IMR-90 (cell line): ENCODE measurements around the gene PRUNE2. TPM values are rescaled to one million over a fixed set of nuclear protein-coding genes. Genes with fewer than 3 reads are reported as not detected.

Source experiments
- ATAC-seq: fragments of 200-7000 bp; cut with Tn5 transposase; 2 replicates; pipeline ENCODE4 v1.9.1; 2020; ENCODE audit warnings: low read depth, mild to moderate bottlenecking, moderate library complexity
- BruUV-seq: library from RNA; stranded (reverse); fragments of 400-500 nt; replicated peaks from 2 replicates; lab custom pipeline; 2021; lab: Mats Ljungman, UMichigan
- CTCF ChIA-PET: fragments of 300-600 bp; formaldehyde crosslinking; extraction: SDS; loops from one replicate; lab custom pipeline; 2021; ENCODE audit warnings: antibody characterized with exemption; lab: Yijun Ruan, JAX
- POLR2A ChIA-PET: fragments of 300-600 bp; sonication (Branson Sonifier 250); formaldehyde crosslinking; loops from one replicate; lab custom pipeline; 2022; ENCODE audit warnings: antibody characterized with exemption; ENCODE audit not compliant: unreplicated experiment; lab: Charles Lee
- DNase-seq: peaks from one replicate; pipeline ENCODE4 v3.0.0; 2013
- H2AFZ ChIP-seq: replicated peaks from 2 replicates; pipeline ENCODE3; 2013; ENCODE audit warnings: low read length, mild to moderate bottlenecking; ENCODE audit not compliant: poor library complexity
- H2AK5ac ChIP-seq: 2 replicates; pipeline ENCODE4 v1.6.1; 2013; ENCODE audit warnings: low read depth, low read length, inconsistent platforms
- H2AK9ac ChIP-seq: replicated peaks from 2 replicates; pipeline ENCODE3; 2013; ENCODE audit warnings: mild to moderate bottlenecking, low read depth, low read length, moderate library complexity; ENCODE audit not compliant: poor library complexity
- H2BK120ac ChIP-seq: 2 replicates; pipeline ENCODE4 v1.6.1; 2013; ENCODE audit warnings: low read depth, low read length, inconsistent platforms
- H2BK15ac ChIP-seq: 3 replicates; pipeline ENCODE4 v1.6.1; 2013; ENCODE audit warnings: low read depth, low read length, inconsistent platforms
- H2BK20ac ChIP-seq: 2 replicates; pipeline ENCODE4 v1.6.1; 2013; ENCODE audit warnings: low read depth, mild to moderate bottlenecking, inconsistent platforms, low read length, moderate library complexity
- H2BK5ac ChIP-seq: 2 replicates; pipeline ENCODE4 v1.6.1; 2013; ENCODE audit warnings: mild to moderate bottlenecking, low read depth, low read length, inconsistent platforms; ENCODE audit not compliant: poor library complexity, severe bottlenecking
- H3K14ac ChIP-seq: replicated peaks from 2 replicates; pipeline ENCODE4 v1.6.1; 2013; ENCODE audit warnings: low read depth, low read length, inconsistent platforms
- H3K18ac ChIP-seq: 2 replicates; pipeline ENCODE4 v1.6.1; 2013; ENCODE audit warnings: low read depth, low read length, control low read depth
- H3K23ac ChIP-seq: 2 replicates; pipeline ENCODE4 v1.6.1; 2013; ENCODE audit warnings: low read depth, low read length, inconsistent platforms
- H3K27ac ChIP-seq: 2 replicates; pipeline ENCODE4 v1.5.1; 2013; ENCODE audit warnings: mild to moderate bottlenecking, control low read depth, low read length; ENCODE audit not compliant: insufficient read depth
- H3K27me3 ChIP-seq: 2 replicates; pipeline ENCODE4 v1.6.1; 2013; ENCODE audit warnings: low read length; ENCODE audit not compliant: control insufficient read depth, insufficient read depth
- H3K36me3 ChIP-seq: 2 replicates; pipeline ENCODE4 v1.6.1; 2013; ENCODE audit warnings: low read length, mixed read lengths; ENCODE audit not compliant: control insufficient read depth, insufficient read depth
- H3K4ac ChIP-seq: 2 replicates; pipeline ENCODE4 v1.6.1; 2013; ENCODE audit warnings: low read depth, low read length, inconsistent platforms
- H3K4me1 ChIP-seq: 2 replicates; pipeline ENCODE4 v1.6.1; 2013; ENCODE audit warnings: low read length, mixed read lengths; ENCODE audit not compliant: control insufficient read depth, insufficient read depth
- H3K4me2 ChIP-seq: 2 replicates; pipeline ENCODE4 v1.6.1; 2013; ENCODE audit warnings: low read depth, mild to moderate bottlenecking, control low read depth, low read length, moderate library complexity
- H3K4me3 ChIP-seq: 2 replicates; pipeline ENCODE4 v1.5.1; 2013; ENCODE audit warnings: low read depth, mild to moderate bottlenecking, control low read depth, low read length, moderate library complexity; ENCODE audit not compliant: insufficient read depth
- H3K56ac ChIP-seq: 2 replicates; pipeline ENCODE4 v1.6.1; 2013; ENCODE audit warnings: low read length, inconsistent platforms; ENCODE audit not compliant: insufficient read depth; ENCODE audit errors: extremely low read depth
- H3K79me1 ChIP-seq, 2 experiments: 2 replicates each; pipeline ENCODE4 v1.6.1; 2013; ENCODE audit warnings: low read length in 2 of 2, inconsistent platforms in 1 of 2, low read depth in 1 of 2
- H3K9ac ChIP-seq: 2 replicates; pipeline ENCODE4 v1.6.1; 2013; ENCODE audit warnings: low read depth, low read length, control low read depth
- H3K9me1 ChIP-seq: 2 replicates; pipeline ENCODE4 v1.6.1; 2013; ENCODE audit warnings: low read length, inconsistent platforms; ENCODE audit not compliant: insufficient read depth
- H3K9me3 ChIP-seq: 2 replicates; pipeline ENCODE4 v1.6.1; 2013; ENCODE audit warnings: low read length; ENCODE audit not compliant: control insufficient read depth, insufficient read depth
- H4K20me1 ChIP-seq: 2 replicates; pipeline ENCODE4 v1.6.1; 2013; ENCODE audit warnings: low read length, inconsistent platforms; ENCODE audit not compliant: insufficient read depth
- H4K5ac ChIP-seq: 2 replicates; pipeline ENCODE4 v1.6.1; 2013; ENCODE audit warnings: mild to moderate bottlenecking, low read depth, low read length, control low read depth
- H4K8ac ChIP-seq, 2 experiments: 2 replicates each; pipeline ENCODE4 v1.6.1; 2013; ENCODE audit warnings: low read depth in 2 of 2, low read length in 2 of 2, control low read depth in 1 of 2, inconsistent platforms in 1 of 2
- H4K91ac ChIP-seq: 2 replicates; pipeline ENCODE4 v1.6.1; 2013; ENCODE audit warnings: low read depth, low read length, inconsistent platforms; ENCODE audit not compliant: insufficient read depth
- BHLHE40 ChIP-seq: fragments of 150-350 bp; IDR thresholded peaks from 2 replicates; pipeline ENCODE4 v1.6.1; 2016; ENCODE audit warnings: mild to moderate bottlenecking, low read depth, low read length
- CEBPB ChIP-seq: IDR thresholded peaks from 2 replicates; pipeline ENCODE4 v1.6.1; 2012; ENCODE audit warnings: low read depth, low read length, improper control_type of control experiment
- CHD1 ChIP-seq: IDR thresholded peaks from 2 replicates; pipeline ENCODE4 v1.6.1; 2012; ENCODE audit warnings: low read depth, low read length, improper control_type of control experiment
- CTCF ChIP-seq: conservative IDR thresholded peaks from 2 replicates; pipeline ENCODE4 v1.5.1; 2012; ENCODE audit warnings: mild to moderate bottlenecking, low read depth, low read length, improper control_type of control experiment
- ELK1 ChIP-seq: fragments of 150-350 bp; IDR thresholded peaks from 2 replicates; pipeline ENCODE4 v1.6.1; 2016; ENCODE audit warnings: low read depth, mild to moderate bottlenecking, low read length, moderate library complexity, borderline replicate concordance
- FOS ChIP-seq: fragments of 150-350 bp; IDR thresholded peaks from 2 replicates; pipeline ENCODE4 v1.6.1; 2016; ENCODE audit warnings: low read depth, low read length
- MAFK ChIP-seq: IDR thresholded peaks from 2 replicates; pipeline ENCODE4 v1.6.1; 2012; ENCODE audit warnings: low read depth, low read length, improper control_type of control experiment
- MAZ ChIP-seq: IDR thresholded peaks from 2 replicates; pipeline ENCODE4 v1.6.1; 2012; ENCODE audit warnings: low read depth, mild to moderate bottlenecking, low read length, improper control_type of control experiment, moderate library complexity, borderline replicate concordance
- MXI1 ChIP-seq: IDR thresholded peaks from 2 replicates; pipeline ENCODE4 v1.6.1; 2012; ENCODE audit warnings: low read depth, mild to moderate bottlenecking, low read length, moderate library complexity, borderline replicate concordance
- NFE2L2 ChIP-seq: fragments of 150-350 bp; IDR thresholded peaks from 2 replicates; pipeline ENCODE4 v1.6.1; 2016; ENCODE audit warnings: low read depth, mild to moderate bottlenecking, low read length
- POLR2A ChIP-seq: IDR thresholded peaks from 2 replicates; pipeline ENCODE4 v1.6.1; 2012; ENCODE audit warnings: mild to moderate bottlenecking, low read depth, low read length
- RAD21 ChIP-seq: IDR thresholded peaks from 2 replicates; pipeline ENCODE4 v1.6.1; 2012; ENCODE audit warnings: low read length, improper control_type of control experiment
- RCOR1 ChIP-seq: IDR thresholded peaks from 2 replicates; pipeline ENCODE4 v1.6.1; 2012; ENCODE audit warnings: mild to moderate bottlenecking, low read length, improper control_type of control experiment; ENCODE audit not compliant: insufficient replicate concordance
- RFX5 ChIP-seq: IDR thresholded peaks from 2 replicates; pipeline ENCODE4 v1.8.0; 2012; ENCODE audit warnings: low read depth, mild to moderate bottlenecking, low read length, moderate library complexity
- SMC3 ChIP-seq: fragments of 150-350 bp; IDR thresholded peaks from 2 replicates; pipeline ENCODE4 v1.6.1; 2016; ENCODE audit warnings: low read depth, mild to moderate bottlenecking, antibody characterized with exemption, low read length, moderate library complexity
- USF2 ChIP-seq: fragments of 150-350 bp; IDR thresholded peaks from 2 replicates; pipeline ENCODE4 v1.6.1; 2017; ENCODE audit warnings: mild to moderate bottlenecking, antibody characterized with exemption, low read length, low read depth
- WGBS, 2 experiments: methylation state at CpG; one replicate each; pipeline versions ENCODE4 v1.1.5 to v1.1.7; 2013; ENCODE audit warnings: missing lambda C conversion rate in 2 of 2; ENCODE audit not compliant: insufficient read length in 1 of 2; ENCODE audit errors: extremely low coverage in 2 of 2; 5-methylcytosine and 5-hydroxymethylcytosine counted together
- dilution Hi-C: fragments of 300-500 bp; cut with HindIII; formaldehyde crosslinking; loops from one replicate; pipeline ENCODE4 v1.14.3; 2018; ENCODE audit warnings: low sequenced_read_pairs; ENCODE audit not compliant: unreplicated experiment
- in situ Hi-C: fragments of 300-500 bp; cut with MboI; formaldehyde crosslinking; loops from 3 replicates; pipeline ENCODE4 v1.14.3; 2019; ENCODE audit warnings: low sequenced_read_pairs, inconsistent platforms, mixed read lengths
- intact Hi-C: fragments of 100-400 bp; cut with micrococcal nuclease; formaldehyde crosslinking; loops from 2 replicates; pipeline ENCODE4 v1.10.0; 2022
- polyA plus RNA-seq, 3 experiments: library from polyadenylated mRNA; depleted of rRNA; stranded (reverse); fragments of >200 nt; gene quantifications; 2 replicates each; pipeline ENCODE4 v1.2.3, GENCODE V29; 2012; ENCODE audit warnings: low replicate concordance in 1 of 3
- total RNA-seq: library from RNA; depleted of rRNA; stranded (reverse); fragments of >200 nt; gene quantifications from 2 replicates; pipeline ENCODE4 v1.2.3, GENCODE V29; 2012

Gene PRUNE2
- total and polyA plus RNA-seq, 2 of the 4 experiments (the other 2 are of a cell fraction) = 0.70 to 1.6 TPM

- CTCF ChIA-PET = no interaction called here
- Histone ChIP-seq H3K27me3 (peaks cover 7% of the 10 kb centered on the region), H3K23ac (no peak overlapping the region), H2BK5ac (no peak overlapping the region), H4K91ac (no peak overlapping the region), H2BK20ac (no peak overlapping the region), H3K18ac (no peak overlapping the region), H3K27ac (no peak overlapping the region), H3K9ac (no peak overlapping the region), H3K56ac (no peak overlapping the region), H3K9me3 (no peaks in the 10 kb centered on the region), H3K79me1 (no peaks in the 10 kb centered on the region), H2BK15ac (no peak overlapping the region), H3K4ac (no peak overlapping the region), H3K36me3 (no peaks in the 10 kb centered on the region), H3K9me1 (no peaks in the 10 kb centered on the region), H3K4me2 (no peak overlapping the region), H4K20me1 (no peaks in the 10 kb centered on the region), H2BK120ac (no peak overlapping the region), H3K4me1 (no peaks in the 10 kb centered on the region), H4K8ac (no peak overlapping the region), H2AFZ (no peak overlapping the region), H2AK9ac (no peak overlapping the region), H4K5ac (no peak overlapping the region), H2AK5ac (no peak overlapping the region), H3K14ac (no peak overlapping the region), H3K4me3 (no peak overlapping the region)
- ATAC-seq (no peak), DNase-seq (no peak)
- in situ Hi-C loops = loop anchor here (25.0 kb wide), 1 partner anchor 359 kb away; no protein-coding TSS in a partner anchor
- TF ChIP-seq CEBPB (no peak), FOS (no peak), BHLHE40 (no peak), MAZ (no peak), CTCF (no peak), ELK1 (no peak), USF2 (no peak), POLR2A (no peak), NFE2L2 (no peak), RAD21 (no peak), CHD1 (no peak), MXI1 (no peak), SMC3 (no peak), MAFK (no peak), RFX5 (no peak), RCOR1 (no peak)
- BruUV-seq = no TSS peak
- POLR2A ChIA-PET = no interaction called here
- dilution Hi-C loops = loop anchor here (25.0 kb wide), 1 partner anchor 184 kb away; no protein-coding TSS in a partner anchor
- no CpG with 5 or more reads among the region's 2 CpGs for WGBS, 2 experiments
- intact Hi-C loops = no loop called here
Measured at GRCh38 chr9:76803083-76803482, 102.8 kb downstream of the PRUNE2 start.
